ENCODE measurements around the gene NKX1-1.
"Not testable (repeated sequence)": the region's sequence is repeated elsewhere in the genome, so short reads cannot be mapped to it uniquely, and the experiment has no call there.

The NKX1-1 gene

DNA sequence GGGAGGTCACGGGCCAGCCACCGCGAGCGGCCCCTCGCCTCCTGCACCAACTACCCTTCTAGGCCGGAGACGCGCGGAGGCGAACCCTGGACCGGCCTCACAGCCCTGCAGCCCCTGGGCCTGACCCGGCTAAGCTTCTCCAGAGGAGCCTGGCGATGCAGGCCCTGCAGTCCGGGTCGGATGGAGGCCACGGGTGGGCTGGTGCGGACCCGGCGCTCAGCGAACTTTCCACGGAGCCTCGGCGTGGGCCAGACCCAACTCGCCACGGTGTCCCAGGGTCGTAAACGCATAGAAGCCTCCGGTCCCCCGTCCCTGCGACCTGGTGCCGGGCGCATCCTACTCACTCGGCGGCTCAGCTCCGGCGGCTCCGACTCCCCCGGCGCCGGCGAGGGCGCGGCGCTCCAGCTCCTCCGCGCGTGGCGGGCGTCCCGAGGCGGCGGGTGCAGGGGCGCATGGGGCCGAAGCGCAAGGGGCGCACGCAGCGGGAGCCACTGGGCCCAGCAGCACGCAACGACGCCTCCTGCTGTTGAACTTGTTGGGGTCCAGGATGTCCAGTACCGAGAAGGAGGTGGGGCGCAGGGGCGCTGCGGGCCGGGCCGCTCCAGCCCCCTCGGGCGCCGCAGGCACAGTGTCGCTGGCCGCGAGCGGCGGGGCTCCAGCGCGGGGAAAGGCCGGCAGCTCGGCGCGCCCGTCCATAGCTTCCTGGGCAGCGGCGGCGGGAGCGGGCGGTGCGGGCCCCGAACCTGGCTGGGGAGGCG lies 427 bp downstream of the NKX1-1 start:
- no peak for DNase-seq (ENCODE audit: low read depth in 2 of 3, low spot score in 2 of 3)

DNA sequence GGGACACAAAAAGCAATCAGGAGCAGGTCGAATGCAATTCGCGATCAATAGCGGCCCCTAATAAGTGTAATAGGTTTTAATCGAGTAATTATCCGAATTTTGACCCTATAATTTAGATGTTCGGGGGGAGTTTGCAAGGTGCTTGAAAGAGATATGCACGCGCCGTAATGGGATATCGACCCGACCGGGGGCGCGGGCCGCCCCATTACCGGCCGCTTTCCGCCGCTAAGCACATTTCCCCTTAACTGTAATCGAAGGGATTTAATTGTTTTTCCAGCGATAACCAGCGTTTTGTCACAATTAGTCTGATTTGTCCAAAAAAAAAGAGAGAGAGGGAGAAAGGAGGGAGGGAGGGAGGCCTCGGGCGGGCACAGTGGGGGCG lies 997 bp downstream of the NKX1-1 start:
- no peak for DNase-seq (ENCODE audit: low read depth in 2 of 3, low spot score in 2 of 3)

- DNase-seq (ENCODE audit: low read depth in 2 of 3, low spot score in 2 of 3), result no peak
Measured at GRCh38 chr4:1404573-1405253, 1.5 kb downstream of the NKX1-1 start.

- DNase-seq (ENCODE audit: low read depth in 2 of 3, low spot score in 2 of 3), result no peak
Measured at GRCh38 chr4:1403591-1404572, 2.4 kb downstream of the NKX1-1 start.

DNA sequence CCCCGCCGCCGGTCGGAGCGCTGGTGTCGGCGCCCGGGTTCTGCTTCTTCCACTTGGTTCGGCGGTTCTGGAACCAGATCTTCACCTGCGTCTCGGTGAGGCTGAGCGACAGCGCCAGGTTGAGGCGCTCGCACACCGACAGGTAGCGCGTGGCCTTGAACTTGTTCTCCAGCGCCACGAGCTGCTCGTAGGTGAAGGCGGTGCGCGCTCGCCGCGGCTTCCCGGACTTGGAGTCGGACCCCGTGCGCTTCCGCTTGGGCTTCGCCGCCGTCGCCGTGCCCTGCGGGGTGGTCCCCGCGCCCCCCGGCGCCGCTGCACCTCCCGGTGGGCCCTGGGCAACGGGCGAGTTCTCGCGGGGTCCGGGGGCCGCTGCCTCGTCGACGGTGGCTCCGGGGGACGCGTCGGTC lies 3.1 kb downstream of the NKX1-1 start:
- DNase-seq (ENCODE audit: low read depth in 2 of 3, low spot score in 2 of 3), result no peak

DNA sequence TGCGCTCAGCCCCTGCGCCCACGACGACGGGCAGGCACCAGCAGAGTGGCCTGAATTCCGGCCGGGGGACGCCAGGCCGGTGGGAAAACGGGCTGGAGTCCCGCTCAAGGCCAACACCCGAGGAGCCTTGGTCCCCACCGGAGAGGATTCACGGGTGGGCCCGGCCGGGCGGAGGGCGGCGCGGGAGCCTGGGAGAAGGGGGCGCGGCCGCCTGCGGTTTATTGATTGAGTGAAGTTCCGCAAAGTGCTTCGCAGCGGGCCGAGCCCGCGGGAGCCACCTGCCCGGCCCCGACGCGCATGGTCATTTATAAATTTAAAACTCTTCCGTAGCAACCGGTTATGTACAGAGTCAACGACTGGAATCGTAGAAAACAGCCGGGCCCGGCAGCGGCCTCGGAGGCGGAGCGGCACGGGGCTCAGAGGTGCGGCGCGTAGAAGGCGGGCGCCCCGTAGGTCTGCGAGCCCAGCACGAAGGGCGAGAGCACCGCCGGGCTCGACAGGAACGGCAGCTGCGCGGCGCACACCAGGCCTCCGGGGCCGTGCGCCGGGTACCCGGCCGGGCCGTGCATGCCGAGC lies 3.6 kb downstream of the NKX1-1 start:
- DNase-seq (ENCODE audit: low read depth in 2 of 3, low spot score in 2 of 3), result no peak

- DNase-seq (ENCODE audit: low read depth in 2 of 3, low spot score in 2 of 3), result no peak
Measured at GRCh38 chr4:1402021-1402515, 4.2 kb downstream of the NKX1-1 start.

DNA sequence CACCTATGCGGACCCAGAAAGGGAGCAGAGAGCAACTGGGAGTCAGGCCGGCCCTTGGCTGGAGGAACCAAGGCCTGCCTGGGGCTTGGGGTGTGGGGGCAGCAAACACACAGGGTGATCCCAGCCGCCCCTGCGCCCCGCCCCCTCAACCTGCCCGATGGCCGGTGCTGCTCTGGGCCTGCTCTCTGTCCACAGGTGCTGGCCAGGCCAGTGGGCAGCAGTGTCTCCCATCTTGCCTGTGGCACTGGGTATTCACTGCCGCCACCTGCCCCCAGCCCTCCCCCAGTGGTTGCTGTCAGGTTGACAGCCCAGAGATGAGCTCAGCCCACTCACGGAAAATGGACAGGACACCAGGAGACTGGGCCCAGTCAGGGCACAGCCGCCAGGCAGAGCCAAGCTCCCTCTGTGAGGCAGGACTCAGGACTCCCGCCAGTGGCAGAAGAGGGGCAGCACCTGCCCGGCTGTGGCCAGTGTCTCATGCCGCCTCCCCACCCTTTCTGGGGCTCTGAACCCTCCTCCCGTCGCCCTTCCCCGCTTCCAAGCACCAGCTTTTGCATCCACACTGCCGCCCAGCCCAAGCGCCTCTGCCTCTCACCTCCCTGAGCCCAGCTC lies 4.7 kb downstream of the NKX1-1 start:
- DNase-seq (ENCODE audit: low read depth in 2 of 3, low spot score in 2 of 3), result no peak

- no peak for DNase-seq (ENCODE audit: low read depth in 2 of 3, low spot score in 2 of 3)
Measured at GRCh38 chr4:1400831-1401408, 5.3 kb downstream of the NKX1-1 start.

GRCh38 chr4:1400191-1400805 lies 5.9 kb downstream of the NKX1-1 start:
- DNase-seq (ENCODE audit: low read depth in 2 of 3, low spot score in 2 of 3), result no peak

GRCh38 chr4:1399508-1400190 lies 6.6 kb downstream of the NKX1-1 start:
- no peak for DNase-seq (ENCODE audit: low read depth in 2 of 3, low spot score in 2 of 3)

- DNase-seq (ENCODE audit: low read depth in 2 of 3, low spot score in 2 of 3), result no peak
Measured at GRCh38 chr4:1398681-1399507, 7.3 kb downstream of the NKX1-1 start.

- no peak for DNase-seq (ENCODE audit: low read depth in 2 of 3, low spot score in 2 of 3)
Measured at GRCh38 chr4:1396806-1397455, 9.3 kb downstream of the NKX1-1 start.

DNA sequence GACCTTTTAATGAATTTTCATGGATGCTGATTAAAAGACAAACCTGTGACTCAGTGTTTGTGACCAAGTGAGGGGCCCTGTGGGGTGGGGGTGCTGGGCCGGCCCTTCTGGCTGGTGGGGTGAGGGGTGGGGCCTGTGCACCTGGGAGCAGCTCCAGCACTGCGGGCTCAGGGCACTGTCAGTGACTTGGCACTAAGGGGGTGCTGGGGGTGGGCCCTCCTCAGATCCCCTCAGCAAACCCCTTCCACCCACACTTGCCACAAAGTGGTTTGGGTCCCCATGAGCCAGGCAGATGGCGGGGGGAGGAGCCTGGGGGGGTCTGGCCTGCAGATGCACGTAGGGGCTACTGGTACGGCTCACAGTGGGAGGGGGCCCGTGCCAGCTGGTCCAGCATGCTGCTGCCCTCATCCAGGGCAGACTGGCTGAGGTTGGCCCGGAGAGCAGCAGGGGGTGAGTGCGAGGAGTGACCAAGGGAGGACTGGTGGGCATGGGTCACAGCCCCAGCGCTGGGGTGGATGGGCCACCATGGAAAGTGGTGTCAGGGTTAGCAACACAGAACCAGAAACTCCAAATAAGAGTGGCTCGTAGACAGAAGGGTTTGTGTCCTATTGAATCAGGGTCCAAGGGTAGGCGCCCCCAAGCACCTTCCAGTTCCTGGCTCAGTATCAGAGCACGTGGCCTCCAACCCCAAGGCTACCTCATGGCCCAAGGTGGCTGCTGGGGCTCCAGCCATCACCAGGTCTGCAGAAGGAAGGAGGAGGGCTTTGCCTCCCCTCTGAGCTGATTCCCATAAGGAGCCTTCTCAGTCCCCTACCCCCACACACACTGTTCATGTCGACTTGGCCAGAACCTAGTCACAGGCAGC lies 10.1 kb downstream of the NKX1-1 start:
- no peak for DNase-seq (ENCODE audit: low read depth in 2 of 3, low spot score in 2 of 3)

DNA sequence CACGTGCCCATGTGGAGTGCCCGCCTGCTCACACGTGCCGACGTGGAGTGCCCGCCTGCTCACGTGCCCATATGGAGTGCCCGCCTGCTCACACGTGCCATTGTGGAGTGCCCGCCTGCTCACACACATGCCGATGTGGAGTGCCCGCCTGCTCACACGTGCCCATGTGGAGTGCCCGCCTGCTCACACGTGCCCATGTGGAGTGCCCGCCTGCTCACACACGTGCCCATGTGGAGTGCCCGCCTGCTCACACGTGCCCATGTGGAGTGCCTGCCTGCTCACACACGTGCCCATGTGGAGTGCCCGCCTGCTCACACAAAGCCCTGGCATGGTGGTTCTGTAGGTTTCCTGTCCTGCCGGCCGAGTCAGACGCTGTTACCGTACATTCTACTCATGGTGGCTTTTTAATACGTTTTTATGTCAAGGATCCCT lies 10.8 kb downstream of the NKX1-1 start:
- DNase-seq (ENCODE audit: low read depth in 2 of 3, low spot score in 2 of 3), result not testable (repeated sequence)

DNA sequence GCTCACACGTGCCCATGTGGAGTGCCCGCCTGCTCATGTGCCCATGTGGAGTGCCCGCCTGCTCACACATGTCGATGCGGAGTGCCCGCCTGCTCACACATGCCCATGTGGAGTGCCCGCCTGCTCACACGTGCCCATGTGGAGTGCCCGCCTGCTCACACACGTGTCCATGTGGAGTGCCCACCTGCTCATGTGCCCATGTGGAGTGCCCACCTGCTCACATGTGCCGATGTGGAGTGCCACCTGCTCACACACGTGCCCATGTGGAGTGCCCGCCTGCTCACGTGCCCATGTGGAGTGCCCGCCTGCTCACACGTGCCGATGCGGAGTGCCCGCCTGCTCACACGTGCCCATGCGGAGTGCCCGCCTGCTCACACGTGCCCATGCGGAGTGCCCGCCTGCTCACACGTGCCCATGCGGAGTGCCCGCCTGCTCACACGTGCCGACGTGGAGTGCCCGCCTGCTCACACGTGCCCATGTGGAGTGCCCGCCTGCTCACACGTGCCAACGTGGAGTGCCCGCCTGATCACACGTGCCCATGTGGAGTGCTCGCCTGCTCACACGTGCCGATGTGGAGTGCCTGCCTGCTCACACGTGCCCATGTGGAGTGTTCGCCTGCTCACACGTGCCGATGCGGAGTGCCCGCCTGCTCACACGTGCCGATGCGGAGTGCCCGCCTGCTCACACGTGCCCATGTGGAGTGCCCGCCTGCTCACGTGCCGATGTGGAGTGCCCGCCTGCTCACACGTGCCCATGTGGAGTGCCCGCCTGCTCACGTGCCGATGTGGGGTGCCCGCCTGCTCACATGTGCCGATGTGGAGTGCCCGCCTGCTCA lies 11.5 kb downstream of the NKX1-1 start:
- not testable (repeated sequence) for DNase-seq (ENCODE audit: low read depth in 2 of 3, low spot score in 2 of 3)
